ENCODE measurements around the gene LSR. TPM values are rescaled to one million over a fixed set of nuclear protein-coding genes. Genes with fewer than 3 reads are reported as not detected.

Gene LSR
- total RNA-seq, 1 donor from 2014 or later: 74.1 TPM

DNA sequence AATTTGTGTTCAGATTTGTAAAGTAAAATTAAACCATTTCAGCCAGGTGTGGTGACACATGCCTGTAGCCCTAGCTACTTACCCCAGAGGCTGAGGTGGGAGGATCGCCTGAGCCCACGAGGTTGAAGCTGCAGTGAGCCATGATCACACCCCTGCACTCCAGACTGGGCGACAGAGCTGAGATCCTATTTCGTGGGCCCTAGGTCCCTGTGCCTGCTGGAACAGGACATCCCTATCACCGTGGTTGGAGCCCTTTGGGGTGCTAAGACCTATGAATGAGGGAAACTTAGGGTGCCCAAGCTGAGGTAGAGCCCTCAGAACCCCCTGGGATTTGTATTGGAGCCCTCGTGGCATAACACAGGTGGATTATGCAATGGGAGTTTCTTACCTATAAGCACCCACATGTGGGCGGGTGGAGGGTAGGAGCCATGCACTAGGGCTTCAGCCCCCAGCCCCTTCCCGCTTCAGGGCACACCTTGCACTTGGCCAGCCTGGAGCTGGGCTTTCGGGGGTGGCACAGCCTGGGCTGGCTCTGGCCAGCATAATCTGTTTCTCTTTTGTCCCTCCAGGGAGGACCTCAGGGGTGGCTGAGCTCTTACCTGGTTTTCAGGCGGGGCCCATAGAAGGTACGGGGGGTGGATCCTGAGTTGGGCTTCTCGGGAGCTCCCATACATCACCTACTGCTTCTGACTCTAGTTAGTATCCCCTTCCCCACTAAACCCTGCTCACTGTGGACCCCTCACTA lies 12.7 kb downstream of the LSR start:
- TF ChIP-seq, protein P1, sequence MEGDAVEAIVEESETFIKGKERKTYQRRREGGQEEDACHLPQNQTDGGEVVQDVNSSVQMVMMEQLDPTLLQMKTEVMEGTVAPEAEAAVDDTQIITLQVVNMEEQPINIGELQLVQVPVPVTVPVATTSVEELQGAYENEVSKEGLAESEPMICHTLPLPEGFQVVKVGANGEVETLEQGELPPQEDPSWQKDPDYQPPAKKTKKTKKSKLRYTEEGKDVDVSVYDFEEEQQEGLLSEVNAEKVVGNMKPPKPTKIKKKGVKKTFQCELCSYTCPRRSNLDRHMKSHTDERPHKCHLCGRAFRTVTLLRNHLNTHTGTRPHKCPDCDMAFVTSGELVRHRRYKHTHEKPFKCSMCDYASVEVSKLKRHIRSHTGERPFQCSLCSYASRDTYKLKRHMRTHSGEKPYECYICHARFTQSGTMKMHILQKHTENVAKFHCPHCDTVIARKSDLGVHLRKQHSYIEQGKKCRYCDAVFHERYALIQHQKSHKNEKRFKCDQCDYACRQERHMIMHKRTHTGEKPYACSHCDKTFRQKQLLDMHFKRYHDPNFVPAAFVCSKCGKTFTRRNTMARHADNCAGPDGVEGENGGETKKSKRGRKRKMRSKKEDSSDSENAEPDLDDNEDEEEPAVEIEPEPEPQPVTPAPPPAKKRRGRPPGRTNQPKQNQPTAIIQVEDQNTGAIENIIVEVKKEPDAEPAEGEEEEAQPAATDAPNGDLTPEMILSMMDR (IDR thresholded peaks at IDR 0.05): no peak
- intact Hi-C loops (cut with DNase I): no loop called here
- no peaks in the 10 kb centered on the region for H3K9me3 ChIP-seq
- H3K4me3 ChIP-seq: no peak overlapping the region
- ATAC-seq: peak in 1 of 2 donors; percentile 4
- H3K4me1 ChIP-seq: peaks cover 33% of the 10 kb centered on the region
- no peak overlapping the region for H3K27ac ChIP-seq
- peaks cover 34% of the 10 kb centered on the region for H3K36me3 ChIP-seq
- no peak for DNase-seq
- H3K27me3 ChIP-seq (ENCODE audit: low read depth): no peaks in the 10 kb centered on the region

DNA sequence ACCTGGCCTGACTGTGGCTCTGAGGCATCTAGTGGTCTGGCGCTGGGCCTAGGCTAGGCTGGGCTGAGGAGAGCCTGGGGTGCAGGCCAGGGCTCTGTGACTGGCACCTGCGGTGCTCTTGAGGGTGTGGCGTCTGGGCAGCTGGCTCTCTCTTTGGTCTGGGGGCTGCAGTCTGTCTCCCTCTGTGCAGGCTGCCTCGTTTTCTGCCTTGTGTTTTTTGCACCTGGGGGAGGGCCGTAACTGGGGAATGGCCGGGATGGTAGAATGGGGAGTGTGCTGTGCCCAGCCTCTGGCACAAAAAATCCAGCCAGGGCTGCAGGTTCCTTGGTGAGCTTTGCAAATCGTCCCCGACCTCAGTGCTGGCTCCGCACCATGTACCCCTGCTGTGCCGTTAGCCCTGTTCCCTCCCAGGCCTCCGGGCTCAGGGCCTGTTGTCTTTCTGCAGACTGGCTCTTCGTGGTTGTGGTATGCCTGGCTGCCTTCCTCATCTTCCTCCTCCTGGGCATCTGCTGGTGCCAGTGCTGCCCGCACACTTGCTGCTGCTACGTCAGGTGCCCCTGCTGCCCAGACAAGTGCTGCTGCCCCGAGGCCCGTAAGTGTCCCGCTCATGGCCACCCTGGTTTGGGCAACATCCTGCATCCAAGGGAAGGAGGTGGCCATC lies 13.4 kb downstream of the LSR start:
- H3K4me1 ChIP-seq: peaks cover 40% of the 10 kb centered on the region
- H3K4me3 ChIP-seq: no peak overlapping the region
- no peaks in the 10 kb centered on the region for H3K9me3 ChIP-seq
- no peak overlapping the region for H3K27ac ChIP-seq
- TF ChIP-seq, protein P1 (IDR thresholded peaks at IDR 0.05): no peak
- intact Hi-C loops (cut with DNase I): no loop called here
- DNase-seq (peak; percentile 41), ATAC-seq (peak in 1 of 2 donors; percentile 10)
- peaks cover 35% of the 10 kb centered on the region for H3K36me3 ChIP-seq
- H3K27me3 ChIP-seq (ENCODE audit: low read depth): no peaks in the 10 kb centered on the region

DNA sequence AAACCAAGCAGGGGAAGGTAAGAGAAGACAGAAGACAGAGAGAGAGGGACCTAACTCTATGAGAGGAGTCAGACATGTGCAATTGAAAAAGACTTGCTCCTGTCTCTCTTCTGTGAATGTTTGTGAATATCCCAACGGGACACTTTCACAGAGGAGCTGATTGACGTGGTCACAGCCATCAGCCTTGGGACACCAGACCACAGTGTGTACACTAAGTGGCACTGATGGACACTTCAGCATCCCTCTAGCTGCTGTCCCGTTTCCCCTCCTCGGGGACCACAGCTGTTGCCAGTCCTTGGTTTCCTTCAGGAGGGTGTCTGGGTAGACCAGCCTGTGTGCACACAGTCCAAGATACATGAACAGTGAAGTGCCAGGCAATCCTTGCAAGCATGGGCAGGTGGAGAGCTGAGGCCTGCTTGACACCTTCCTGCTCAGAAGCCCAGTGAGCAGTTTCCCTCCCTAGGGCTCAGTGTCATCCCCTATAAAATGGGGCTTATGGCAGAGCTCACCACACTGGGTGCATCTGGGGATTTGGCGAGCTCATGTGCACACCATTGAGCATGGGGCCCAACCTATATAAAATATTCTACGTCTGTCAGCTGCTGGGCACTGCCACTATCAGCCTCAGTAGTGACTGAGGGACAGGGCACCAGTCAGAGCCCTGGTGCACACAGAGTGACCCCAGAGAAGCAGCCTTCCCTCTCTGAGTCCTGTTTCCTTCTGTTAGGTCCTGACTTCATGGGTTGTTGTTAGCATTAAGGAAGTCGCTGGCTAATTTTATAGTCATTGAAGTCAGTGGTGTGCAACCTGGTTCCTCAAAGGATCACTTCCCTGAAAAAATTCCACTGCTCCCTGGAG lies 15.7 kb downstream of the LSR start:
- Histone ChIP-seq H3K27me3 (ENCODE audit: low read depth) (no peaks in the 10 kb centered on the region), H3K4me1 (peaks cover 42% of the 10 kb centered on the region), H3K4me3 (no peak overlapping the region), H3K9me3 (no peaks in the 10 kb centered on the region), H3K27ac (no peak overlapping the region), H3K36me3 (peaks cover 35% of the 10 kb centered on the region)
- intact Hi-C loops (cut with DNase I): no loop called here
- TF ChIP-seq, protein P1 (IDR thresholded peaks at IDR 0.05): no peak
- peak; percentile 29 for DNase-seq
- ATAC-seq: no peak

DNA sequence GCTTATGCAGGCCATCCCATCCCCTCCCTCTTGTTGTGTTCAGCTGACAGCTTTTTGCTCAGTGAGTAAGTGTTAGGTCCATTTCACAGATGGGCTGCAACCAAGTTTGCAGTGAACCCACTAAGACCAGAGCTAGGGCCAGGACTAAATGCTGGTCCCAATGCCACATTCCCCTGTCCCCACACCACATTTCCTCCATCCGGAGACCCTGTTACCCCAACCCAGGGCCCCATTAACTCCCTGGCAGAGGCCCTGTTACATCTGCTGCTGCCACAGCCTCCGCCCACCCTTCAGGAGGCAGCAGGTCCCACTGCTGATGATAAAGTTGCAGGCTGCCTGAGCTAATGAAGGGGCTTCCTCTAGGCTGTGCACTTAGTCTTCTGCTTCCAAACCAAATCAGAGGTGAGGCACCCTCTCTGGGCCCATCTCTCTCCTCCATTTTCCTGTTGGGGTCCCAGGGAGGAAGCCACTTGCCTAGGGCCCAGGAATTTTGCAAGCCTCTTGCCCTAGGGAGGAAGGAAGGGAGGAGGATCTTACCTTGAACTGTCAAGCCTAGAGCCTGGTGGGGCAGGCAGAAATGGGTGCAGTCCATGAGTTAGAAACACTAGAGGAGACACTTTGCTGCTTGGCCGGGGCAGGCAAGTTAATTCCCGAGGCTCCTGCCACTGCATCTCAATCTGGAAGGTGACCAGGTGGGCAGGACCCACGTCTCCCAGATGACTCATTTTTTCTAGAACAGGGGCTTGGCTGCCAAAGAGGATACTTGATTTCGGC lies 16.5 kb downstream of the LSR start:
- Histone ChIP-seq H3K27me3 (ENCODE audit: low read depth) (no peaks in the 10 kb centered on the region), H3K4me1 (peaks cover 50% of the 10 kb centered on the region), H3K9me3 (no peaks in the 10 kb centered on the region), H3K4me3 (no peak overlapping the region), H3K36me3 (peaks cover 37% of the 10 kb centered on the region), H3K27ac (no peak overlapping the region)
- intact Hi-C loops (cut with DNase I): no loop called here
- TF ChIP-seq, protein P1 (IDR thresholded peaks at IDR 0.05): no peak
- ATAC-seq (no peak), DNase-seq (peak; percentile 24)
